ENCODE data around the gene EXOC6. TPM values are rescaled to one million over a fixed set of nuclear protein-coding genes. Genes with fewer than 3 reads are reported as not detected.
"Not testable (repeated sequence)": the region's sequence is repeated elsewhere in the genome, so short reads cannot be mapped to it uniquely, and the experiment has no call there.

The EXOC6 gene
- total RNA-seq, 1 experiment from 2014 or later, result 10.7 TPM

GRCh38 chr10:92942226-92942625, 93.9 kb downstream of the EXOC6 start:
- DNase-seq (ENCODE audit: low spot score), result no peak

- DNase-seq (ENCODE audit: low spot score), result no peak
These were observed 98.2 kb downstream of the EXOC6 start for GRCh38 chr10:92946491-92946890.

GRCh38 chr10:92952573-92952972, 104.3 kb downstream of the EXOC6 start:
- not testable (repeated sequence) for DNase-seq (ENCODE audit: low spot score)

GRCh38 chr10:92957223-92958010, 109.1 kb downstream of the EXOC6 start:
- no peak for DNase-seq (ENCODE audit: low spot score)

GRCh38 chr10:92961638-92962037, 113.3 kb downstream of the EXOC6 start:
- no peak for DNase-seq (ENCODE audit: low spot score)

- peak; percentile 67 for DNase-seq (ENCODE audit: low spot score)
These were observed 117.0 kb downstream of the EXOC6 start for GRCh38 chr10:92965314-92965713.

GRCh38 chr10:92967641-92968040, 119.3 kb downstream of the EXOC6 start:
- no peak for DNase-seq (ENCODE audit: low spot score)

- DNase-seq (ENCODE audit: low spot score), result no peak
These were observed 120.8 kb downstream of the EXOC6 start for GRCh38 chr10:92969151-92969550.

- no peak for DNase-seq (ENCODE audit: low spot score)
These were observed 122.2 kb downstream of the EXOC6 start for GRCh38 chr10:92970301-92971070.

- DNase-seq (ENCODE audit: low spot score), result peak; percentile 58
These were observed 123.9 kb downstream of the EXOC6 start for GRCh38 chr10:92972066-92972870.

GRCh38 chr10:92972886-92973285, 124.6 kb downstream of the EXOC6 start:
- no peak for DNase-seq (ENCODE audit: low spot score)

GRCh38 chr10:92976278-92976677, 128.0 kb downstream of the EXOC6 start:
- not testable (repeated sequence) for DNase-seq (ENCODE audit: low spot score)

- DNase-seq (ENCODE audit: low spot score), result no peak
These were observed 140.9 kb downstream of the EXOC6 start for GRCh38 chr10:92989250-92989649.

- DNase-seq (ENCODE audit: low spot score), result no peak
These were observed 142.3 kb downstream of the EXOC6 start for GRCh38 chr10:92990615-92991014.

GRCh38 chr10:92991513-92991912, 143.2 kb downstream of the EXOC6 start:
- DNase-seq (ENCODE audit: low spot score), result no peak

- DNase-seq (ENCODE audit: low spot score), result no peak
These were observed 145.5 kb downstream of the EXOC6 start for GRCh38 chr10:92993699-92994272.

GRCh38 chr10:92995509-92995908, 147.2 kb downstream of the EXOC6 start:
- no peak for DNase-seq (ENCODE audit: low spot score)

- no peak for DNase-seq (ENCODE audit: low spot score)
These were observed 149.3 kb downstream of the EXOC6 start for GRCh38 chr10:92997620-92998019.

GRCh38 chr10:92999191-92999590, 150.9 kb downstream of the EXOC6 start:
- no peak for DNase-seq (ENCODE audit: low spot score)

GRCh38 chr10:93006435-93007039, 158.2 kb downstream of the EXOC6 start:
- peak; percentile 63 for DNase-seq (ENCODE audit: low spot score)

GRCh38 chr10:93015722-93016121, 167.4 kb downstream of the EXOC6 start:
- DNase-seq (ENCODE audit: low spot score), result no peak
